HepG2 (cell line): ENCODE measurements around the gene ERF. TPM values are rescaled to one million over a fixed set of nuclear protein-coding genes. Genes with fewer than 3 reads are reported as not detected.

Experiments
- ARNT ChIP-seq: fragments of 450-650 bp; IDR thresholded peaks from 2 replicates; pipeline ENCODE4 v1.6.1; 2017
- CENPX ChIP-seq: sonication (generic); formaldehyde crosslinking; IDR thresholded peaks from 2 replicates; pipeline ENCODE4 v1.9.0; 2021; ENCODE audit warnings: mild to moderate bottlenecking, missing genetic modification reagents, moderate library complexity
- CERS6 ChIP-seq: sonication (generic); formaldehyde crosslinking; IDR thresholded peaks from 2 replicates; pipeline ENCODE4 v1.5.0; 2020; ENCODE audit warnings: missing genetic modification reagents
- DNMT1 ChIP-seq: sonication (generic); formaldehyde crosslinking; IDR thresholded peaks from 2 replicates; pipeline ENCODE4 v1.5.1; 2020; ENCODE audit warnings: mild to moderate bottlenecking, missing genetic modification reagents
- FOXA1 ChIP-seq, 2 experiments: fragments of 450-650 bp in 1 of 2; sonication (generic) in 1 of 2; formaldehyde crosslinking in 1 of 2; IDR thresholded peaks; 2 replicates each; pipeline versions ENCODE4 v1.4.0 to v1.6.1; 2016 to 2020; ENCODE audit warnings: missing genetic modification reagents in 1 of 2
- GABPB1 ChIP-seq: IDR thresholded peaks from 2 replicates; pipeline ENCODE4 v1.6.1; 2016; ENCODE audit warnings: mild to moderate bottlenecking, missing genetic modification reagents, moderate library complexity, missing compliant biosample characterization
- GFI1 ChIP-seq: sonication (generic); formaldehyde crosslinking; IDR thresholded peaks from 2 replicates; pipeline ENCODE4 v1.5.0; 2020; ENCODE audit warnings: missing genetic modification reagents, mild to moderate bottlenecking, borderline replicate concordance
- KDM2A ChIP-seq: sonication (generic); formaldehyde crosslinking; IDR thresholded peaks from 2 replicates; pipeline ENCODE4 v1.4.0; 2020; ENCODE audit warnings: low read depth, missing genetic modification reagents, borderline replicate concordance
- KLF11 ChIP-seq: IDR thresholded peaks from 2 replicates; pipeline ENCODE4 v1.6.1; 2016; ENCODE audit warnings: missing compliant biosample characterization
- SP5 ChIP-seq: IDR thresholded peaks from 2 replicates; pipeline ENCODE4 v1.6.1; 2016; ENCODE audit warnings: low read depth, borderline replicate concordance
- THAP11 ChIP-seq: IDR thresholded peaks from 2 replicates; pipeline ENCODE4 v1.6.1; 2016; ENCODE audit warnings: missing biosample characterization, missing genetic modification reagents
- XRCC5 ChIP-seq: fragments of 200-400 bp; formaldehyde crosslinking; optimal IDR thresholded peaks from 2 replicates; pipeline ENCODE3; 2017; ENCODE audit warnings: mild to moderate bottlenecking, low read length
- ZNF687 ChIP-seq: sonication (generic); formaldehyde crosslinking; IDR thresholded peaks from 2 replicates; pipeline ENCODE4 v1.5.1; 2020; ENCODE audit warnings: mild to moderate bottlenecking, missing genetic modification reagents, moderate library complexity
- polyA plus RNA-seq, 8 experiments: library from polyadenylated mRNA; depleted of rRNA in 3 of 8; stranded (reverse) in 7 of 8; unstranded in 1 of 8; fragments of >200 nt; fragmentation: Illumina TruSeq in 4 of 8; extraction: Trizol in 4 of 8; gene quantifications; 2 replicates each; pipeline versions ENCODE4 v1.2.1 to v1.2.3, GENCODE V29; 2011 to 2016; ENCODE audit warnings: low read depth in 4 of 8, missing spikeins in 1 of 8, mixed read lengths in 1 of 8; ENCODE audit not compliant: insufficient read depth in 1 of 8
- total RNA-seq, 5 experiments: library from RNA; depleted of rRNA; stranded (reverse); fragments of >200 nt; fragmentation: Illumina TruSeq; extraction: Trizol; gene quantifications; 2 replicates each; pipeline ENCODE4 v1.2.3, GENCODE V29; 2016; ENCODE audit warnings: low read depth in 1 of 5
- TF ChIP-seq, protein P1 (sequence below): sonication (generic); formaldehyde crosslinking; IDR thresholded peaks from 2 replicates; pipeline ENCODE4 v1.8.0; 2022; ENCODE audit warnings: mild to moderate bottlenecking, missing genetic modification reagents
- TF ChIP-seq, protein P2 (sequence below), 2 experiments: fragments of 450-650 bp in 1 of 2; sonication (generic) in 1 of 2; formaldehyde crosslinking; IDR thresholded peaks; 2 replicates each; pipeline versions ENCODE4 v1.5.0 to v1.8.0; 2020 to 2022; ENCODE audit warnings: mild to moderate bottlenecking in 1 of 2, missing genetic modification reagents in 1 of 2
- TF ChIP-seq, protein P3 (sequence below): sonication (generic); formaldehyde crosslinking; IDR thresholded peaks from 2 replicates; pipeline ENCODE4 v1.9.0; 2022; ENCODE audit warnings: low read depth, missing genetic modification reagents
- TF ChIP-seq, protein P4 (sequence below): sonication (generic); formaldehyde crosslinking; IDR thresholded peaks from 2 replicates; pipeline ENCODE4 v1.5.1; 2020; ENCODE audit warnings: missing genetic modification reagents, mild to moderate bottlenecking, borderline replicate concordance
- TF ChIP-seq, protein P5 (sequence below): IDR thresholded peaks from 2 replicates; pipeline ENCODE4 v1.6.1; 2016

ERF gene
- total and polyA plus RNA-seq, 2 of the 13 experiments (the other 11 are each of a cell fraction or from before 2014, with no cell fraction given) = 67.1 to 69.9 TPM

- TF ChIP-seq, protein P1, sequence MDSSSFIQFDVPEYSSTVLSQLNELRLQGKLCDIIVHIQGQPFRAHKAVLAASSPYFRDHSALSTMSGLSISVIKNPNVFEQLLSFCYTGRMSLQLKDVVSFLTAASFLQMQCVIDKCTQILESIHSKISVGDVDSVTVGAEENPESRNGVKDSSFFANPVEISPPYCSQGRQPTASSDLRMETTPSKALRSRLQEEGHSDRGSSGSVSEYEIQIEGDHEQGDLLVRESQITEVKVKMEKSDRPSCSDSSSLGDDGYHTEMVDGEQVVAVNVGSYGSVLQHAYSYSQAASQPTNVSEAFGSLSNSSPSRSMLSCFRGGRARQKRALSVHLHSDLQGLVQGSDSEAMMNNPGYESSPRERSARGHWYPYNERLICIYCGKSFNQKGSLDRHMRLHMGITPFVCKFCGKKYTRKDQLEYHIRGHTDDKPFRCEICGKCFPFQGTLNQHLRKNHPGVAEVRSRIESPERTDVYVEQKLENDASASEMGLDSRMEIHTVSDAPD (CRISPR knock-in tag) = no peak
- TF ChIP-seq, protein P2, sequence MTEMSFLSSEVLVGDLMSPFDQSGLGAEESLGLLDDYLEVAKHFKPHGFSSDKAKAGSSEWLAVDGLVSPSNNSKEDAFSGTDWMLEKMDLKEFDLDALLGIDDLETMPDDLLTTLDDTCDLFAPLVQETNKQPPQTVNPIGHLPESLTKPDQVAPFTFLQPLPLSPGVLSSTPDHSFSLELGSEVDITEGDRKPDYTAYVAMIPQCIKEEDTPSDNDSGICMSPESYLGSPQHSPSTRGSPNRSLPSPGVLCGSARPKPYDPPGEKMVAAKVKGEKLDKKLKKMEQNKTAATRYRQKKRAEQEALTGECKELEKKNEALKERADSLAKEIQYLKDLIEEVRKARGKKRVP (CRISPR knock-in tag; IDR thresholded peaks at IDR 0.05) = no peak
- TF ChIP-seq GFI1 (CRISPR knock-in tag) (no peak), ARNT (no peak), CENPX (no peak), CERS6 (CRISPR knock-in tag) (no peak), THAP11 (peak; percentile 76), KLF11 (CRISPR knock-in tag) (no peak), DNMT1 (CRISPR knock-in tag) (peak; percentile 74; the same call in 1 of the 2 replicates), GABPB1 (CRISPR knock-in tag) (peak; percentile 21; the same call in 1 of the 2 replicates), SP5 (CRISPR knock-in tag) (no peak), KDM2A (0 out of 2 replicates have a peak, but pooled peaks have one; percentile 21), XRCC5 (peak; percentile 92), ZNF687 (CRISPR knock-in tag) (peak; percentile 54), FOXA1 (IDR thresholded peaks at IDR 0.05) (no peak), FOXA1 (CRISPR knock-in tag; IDR thresholded peaks at IDR 0.05) (peak; percentile 68; the same call in 1 of the 2 replicates)
- TF ChIP-seq, protein P3, sequence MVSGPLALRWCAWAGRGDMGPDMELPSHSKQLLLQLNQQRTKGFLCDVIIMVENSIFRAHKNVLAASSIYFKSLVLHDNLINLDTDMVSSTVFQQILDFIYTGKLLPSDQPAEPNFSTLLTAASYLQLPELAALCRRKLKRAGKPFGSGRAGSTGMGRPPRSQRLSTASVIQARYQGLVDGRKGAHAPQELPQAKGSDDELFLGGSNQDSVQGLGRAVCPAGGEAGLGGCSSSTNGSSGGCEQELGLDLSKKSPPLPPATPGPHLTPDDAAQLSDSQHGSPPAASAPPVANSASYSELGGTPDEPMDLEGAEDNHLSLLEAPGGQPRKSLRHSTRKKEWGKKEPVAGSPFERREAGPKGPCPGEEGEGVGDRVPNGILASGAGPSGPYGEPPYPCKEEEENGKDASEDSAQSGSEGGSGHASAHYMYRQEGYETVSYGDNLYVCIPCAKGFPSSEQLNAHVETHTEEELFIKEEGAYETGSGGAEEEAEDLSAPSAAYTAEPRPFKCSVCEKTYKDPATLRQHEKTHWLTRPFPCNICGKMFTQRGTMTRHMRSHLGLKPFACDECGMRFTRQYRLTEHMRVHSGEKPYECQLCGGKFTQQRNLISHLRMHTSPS (CRISPR knock-in tag) = 0 out of 2 replicates have a peak, but pooled peaks have one; percentile 12
- TF ChIP-seq, protein P4, sequence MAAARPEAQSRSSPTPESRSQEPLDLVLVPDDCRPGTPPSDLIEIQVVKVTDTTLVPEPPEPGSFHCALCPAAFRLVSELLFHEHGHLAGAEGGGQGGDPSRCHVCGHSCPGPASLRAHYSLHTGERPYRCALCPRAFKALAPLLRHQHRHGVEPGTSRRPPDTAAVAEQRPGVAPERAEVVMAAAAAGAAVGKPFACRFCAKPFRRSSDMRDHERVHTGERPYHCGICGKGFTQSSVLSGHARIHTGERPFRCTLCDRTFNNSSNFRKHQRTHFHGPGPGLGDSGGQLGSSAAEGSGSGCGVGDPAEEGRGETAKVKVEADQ = peak; percentile 88; the same call in 1 of the 2 replicates
- TF ChIP-seq, protein P5, sequence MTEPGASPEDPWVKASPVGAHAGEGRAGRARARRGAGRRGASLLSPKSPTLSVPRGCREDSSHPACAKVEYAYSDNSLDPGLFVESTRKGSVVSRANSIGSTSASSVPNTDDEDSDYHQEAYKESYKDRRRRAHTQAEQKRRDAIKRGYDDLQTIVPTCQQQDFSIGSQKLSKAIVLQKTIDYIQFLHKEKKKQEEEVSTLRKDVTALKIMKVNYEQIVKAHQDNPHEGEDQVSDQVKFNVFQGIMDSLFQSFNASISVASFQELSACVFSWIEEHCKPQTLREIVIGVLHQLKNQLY (CRISPR knock-in tag) = no peak
Measured at GRCh38 chr19:42295831-42296525, 41.0 kb upstream of the ERF start (continued).
